WTC11 (cell line): Measurements from ENCODE around the gene HLA-E.

Source experiments
- CTCF ChIP-seq: fragments of 200-600 bp; IDR thresholded peaks from 2 replicates; pipeline ENCODE4 v1.8.0; 2022; ENCODE audit warnings: antibody characterized with exemption
- GABPB1 ChIP-seq: sonication (generic); formaldehyde crosslinking; IDR thresholded peaks from 2 replicates; pipeline ENCODE4 v1.8.1; 2023; ENCODE audit warnings: mild to moderate bottlenecking, missing genetic modification reagents
- USF2 ChIP-seq: sonication (generic); formaldehyde crosslinking; IDR thresholded peaks from 2 replicates; pipeline ENCODE4 v1.8.1; 2023; ENCODE audit warnings: mild to moderate bottlenecking, missing genetic modification reagents, moderate library complexity
- ZNF219 ChIP-seq: sonication (generic); formaldehyde crosslinking; IDR thresholded peaks from 2 replicates; pipeline ENCODE4 v1.8.0; 2023; ENCODE audit warnings: missing genetic modification reagents, mild to moderate bottlenecking, borderline replicate concordance
- TF ChIP-seq, protein P1 (sequence below): sonication (generic); formaldehyde crosslinking; IDR thresholded peaks from 2 replicates; pipeline ENCODE4 v1.8.1; 2023; ENCODE audit warnings: mild to moderate bottlenecking, moderate library complexity, missing genetic modification reagents

GRCh38 chr6:30507849-30508827 lies 18.8 kb downstream of the HLA-E start:
- TF ChIP-seq ZNF219 (CRISPR knock-in tag) (no peak), GABPB1 (CRISPR knock-in tag) (no peak), USF2 (no peak), CTCF (no peak)
- TF ChIP-seq, protein P1, sequence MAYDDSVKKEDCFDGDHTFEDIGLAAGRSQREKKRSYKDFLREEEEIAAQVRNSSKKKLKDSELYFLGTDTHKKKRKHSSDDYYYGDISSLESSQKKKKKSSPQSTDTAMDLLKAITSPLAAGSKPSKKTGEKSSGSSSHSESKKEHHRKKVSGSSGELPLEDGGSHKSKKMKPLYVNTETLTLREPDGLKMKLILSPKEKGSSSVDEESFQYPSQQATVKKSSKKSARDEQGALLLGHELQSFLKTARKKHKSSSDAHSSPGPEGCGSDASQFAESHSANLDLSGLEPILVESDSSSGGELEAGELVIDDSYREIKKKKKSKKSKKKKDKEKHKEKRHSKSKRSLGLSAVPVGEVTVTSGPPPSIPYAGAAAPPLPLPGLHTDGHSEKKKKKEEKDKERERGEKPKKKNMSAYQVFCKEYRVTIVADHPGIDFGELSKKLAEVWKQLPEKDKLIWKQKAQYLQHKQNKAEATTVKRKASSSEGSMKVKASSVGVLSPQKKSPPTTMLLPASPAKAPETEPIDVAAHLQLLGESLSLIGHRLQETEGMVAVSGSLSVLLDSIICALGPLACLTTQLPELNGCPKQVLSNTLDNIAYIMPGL (CRISPR knock-in tag), result no peak
